LNCaP clone FGC (cell line): ENCODE results near the gene SEPTIN7.
A peak's percentile ranks its signal among the peaks of the same experiment; 100 is the strongest.

Experiments
- DNase-seq: peaks from one replicate; pipeline ENCODE4 v3.0.0-alpha.2; 2011; ENCODE audit warnings: low read depth
- H3K4me3 ChIP-seq: 2 replicates; pipeline ENCODE4 v1.5.1; 2011; ENCODE audit warnings: mild to moderate bottlenecking, low read depth, low read length, control low read depth
- TF ChIP-seq, protein P1 (sequence below): IDR thresholded peaks from 2 replicates; pipeline ENCODE4 v1.5.1; 2012; ENCODE audit warnings: mild to moderate bottlenecking; ENCODE audit not compliant: control insufficient read depth, insufficient read depth; ENCODE audit errors: extremely low read depth

SEPTIN7 gene

DNA sequence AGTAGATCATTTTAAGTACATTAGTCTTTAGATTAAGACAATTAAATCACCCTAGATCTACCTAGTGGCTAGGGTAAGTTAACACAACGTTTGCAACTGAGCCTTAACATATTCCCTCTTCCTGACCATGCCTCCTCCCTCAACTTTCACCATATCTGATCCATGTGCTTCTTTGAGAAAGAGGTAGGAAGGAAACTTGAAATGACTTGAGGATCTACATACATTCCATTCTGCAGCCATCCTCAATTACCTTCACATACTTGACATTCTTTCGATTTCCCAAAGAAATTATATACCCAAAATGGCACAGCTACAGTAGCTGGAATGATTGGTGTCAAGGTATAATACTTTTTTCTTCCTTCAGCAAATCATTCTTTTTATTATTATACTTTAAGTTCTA is 12.9 kb upstream of the SEPTIN7 start:
- H3K4me3 ChIP-seq = no peak overlapping the region
- TF ChIP-seq, protein P1, sequence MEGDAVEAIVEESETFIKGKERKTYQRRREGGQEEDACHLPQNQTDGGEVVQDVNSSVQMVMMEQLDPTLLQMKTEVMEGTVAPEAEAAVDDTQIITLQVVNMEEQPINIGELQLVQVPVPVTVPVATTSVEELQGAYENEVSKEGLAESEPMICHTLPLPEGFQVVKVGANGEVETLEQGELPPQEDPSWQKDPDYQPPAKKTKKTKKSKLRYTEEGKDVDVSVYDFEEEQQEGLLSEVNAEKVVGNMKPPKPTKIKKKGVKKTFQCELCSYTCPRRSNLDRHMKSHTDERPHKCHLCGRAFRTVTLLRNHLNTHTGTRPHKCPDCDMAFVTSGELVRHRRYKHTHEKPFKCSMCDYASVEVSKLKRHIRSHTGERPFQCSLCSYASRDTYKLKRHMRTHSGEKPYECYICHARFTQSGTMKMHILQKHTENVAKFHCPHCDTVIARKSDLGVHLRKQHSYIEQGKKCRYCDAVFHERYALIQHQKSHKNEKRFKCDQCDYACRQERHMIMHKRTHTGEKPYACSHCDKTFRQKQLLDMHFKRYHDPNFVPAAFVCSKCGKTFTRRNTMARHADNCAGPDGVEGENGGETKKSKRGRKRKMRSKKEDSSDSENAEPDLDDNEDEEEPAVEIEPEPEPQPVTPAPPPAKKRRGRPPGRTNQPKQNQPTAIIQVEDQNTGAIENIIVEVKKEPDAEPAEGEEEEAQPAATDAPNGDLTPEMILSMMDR = no peak
- no peak for DNase-seq

DNA sequence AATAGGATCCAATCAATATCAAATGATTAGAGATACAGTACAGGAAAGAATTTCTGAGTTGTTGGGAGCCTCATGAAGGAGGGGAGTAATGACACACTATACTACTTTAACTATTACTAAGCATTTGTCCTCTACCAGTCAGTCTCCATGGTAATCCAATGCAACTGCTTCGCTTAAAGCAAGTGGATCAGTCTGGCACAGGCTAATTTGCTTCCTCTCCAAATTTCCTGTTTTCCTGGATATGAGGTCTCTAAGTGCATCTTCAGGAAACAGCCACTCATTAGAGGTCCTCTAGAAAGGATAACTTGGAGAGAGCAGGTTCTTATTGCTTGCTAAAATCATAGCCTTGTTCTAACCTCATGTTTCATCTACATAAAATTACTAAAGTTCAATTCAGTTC is 8.4 kb upstream of the SEPTIN7 start:
- no peak overlapping the region for H3K4me3 ChIP-seq
- TF ChIP-seq, protein P1 = no peak
- no peak for DNase-seq

DNA sequence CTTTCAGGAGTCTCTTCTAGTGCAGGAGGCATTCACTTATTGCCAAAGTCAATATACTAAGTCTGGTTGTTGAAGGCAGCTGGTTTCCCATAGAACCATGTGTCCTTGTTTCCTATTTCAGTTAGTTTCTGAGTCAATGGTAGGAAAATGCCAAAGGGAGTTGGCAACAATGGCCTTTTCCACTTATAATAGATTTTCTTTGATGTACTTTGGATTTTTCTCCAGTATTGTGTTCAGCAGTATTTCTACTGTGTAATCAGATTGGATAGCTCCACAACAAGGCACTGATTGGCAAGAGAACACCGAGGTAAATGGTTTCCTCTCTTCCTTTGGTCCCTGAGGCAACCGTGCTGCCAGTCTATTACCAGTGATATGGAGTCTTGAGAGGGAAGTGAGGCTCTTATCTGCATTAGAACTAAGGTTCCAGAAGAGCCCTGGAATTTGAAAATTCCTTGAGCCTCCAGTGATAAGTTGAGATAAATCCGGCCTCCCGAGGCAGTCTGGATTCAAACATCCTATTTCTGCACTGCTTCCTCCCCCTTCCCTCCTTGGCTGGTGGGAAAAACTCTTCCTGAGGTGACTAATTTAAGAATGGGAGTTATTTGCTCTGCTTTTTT is 7.9 kb upstream of the SEPTIN7 start:
- no peak overlapping the region for H3K4me3 ChIP-seq
- TF ChIP-seq, protein P1 = no peak
- DNase-seq = no peak

DNA sequence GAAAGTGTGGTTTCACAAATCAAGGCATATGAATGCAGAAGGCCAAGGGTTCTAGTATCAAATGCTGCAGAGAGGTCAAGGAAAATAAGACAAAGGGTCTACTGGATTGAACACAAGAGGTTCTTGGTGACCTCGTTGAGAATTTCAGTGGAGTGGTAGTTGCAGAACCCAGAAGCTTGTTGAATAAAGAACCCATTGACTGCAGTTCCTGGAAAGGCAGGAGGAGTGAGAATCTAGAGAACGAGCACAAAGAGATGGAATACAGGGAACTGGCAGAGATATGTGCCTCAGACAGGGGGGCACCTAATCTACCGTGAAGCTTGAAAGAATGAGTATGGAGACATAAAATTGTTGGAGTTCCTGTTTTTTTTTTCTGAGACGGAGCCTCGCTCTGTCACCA is 3.5 kb upstream of the SEPTIN7 start:
- DNase-seq = no peak
- no peak overlapping the region for H3K4me3 ChIP-seq
- TF ChIP-seq, protein P1 = no peak

DNA sequence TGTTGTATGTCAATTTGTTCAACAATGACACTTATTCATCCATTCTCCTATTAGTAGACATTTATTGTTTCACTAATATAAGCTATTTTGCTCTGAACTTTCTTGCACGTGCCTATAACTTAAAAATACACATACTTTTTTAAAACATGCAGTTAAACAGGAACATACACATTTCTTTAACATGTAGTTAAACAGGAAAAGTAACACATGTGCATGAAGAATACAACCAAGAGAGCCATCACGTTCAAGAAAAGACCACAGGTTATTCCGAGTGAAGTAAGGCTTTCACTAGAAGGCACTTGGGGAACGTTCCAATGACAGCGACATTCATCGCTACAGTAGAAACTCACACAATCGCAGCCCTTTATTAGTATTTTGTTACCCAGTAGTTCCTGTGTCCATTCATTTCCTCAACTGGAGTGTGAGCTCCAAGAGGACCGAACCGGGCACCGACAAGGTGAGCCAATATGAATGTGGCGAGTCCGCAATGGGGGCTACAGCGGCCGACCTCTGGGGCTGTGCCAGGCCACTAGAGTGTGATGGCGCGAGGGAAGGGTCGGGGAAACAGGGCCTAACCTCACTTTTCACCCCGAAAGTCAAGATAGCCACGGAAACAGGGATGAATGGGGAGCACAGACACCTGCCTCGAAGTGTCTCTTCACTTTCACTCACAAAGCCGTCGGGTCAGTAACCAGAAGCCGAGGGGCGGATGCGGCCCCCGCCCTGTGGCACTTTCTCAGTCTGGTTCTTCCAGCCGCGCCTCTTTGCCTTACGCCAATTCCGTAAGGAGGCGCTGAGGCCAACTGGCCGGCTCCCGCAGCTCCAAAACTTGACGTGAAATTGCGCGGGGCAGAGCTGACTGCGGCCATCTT is 775 bp upstream of the SEPTIN7 start:
- peak overlapping the region; percentile 84 for H3K4me3 ChIP-seq
- TF ChIP-seq, protein P1 = no peak
- peak; percentile 62 for DNase-seq

DNA sequence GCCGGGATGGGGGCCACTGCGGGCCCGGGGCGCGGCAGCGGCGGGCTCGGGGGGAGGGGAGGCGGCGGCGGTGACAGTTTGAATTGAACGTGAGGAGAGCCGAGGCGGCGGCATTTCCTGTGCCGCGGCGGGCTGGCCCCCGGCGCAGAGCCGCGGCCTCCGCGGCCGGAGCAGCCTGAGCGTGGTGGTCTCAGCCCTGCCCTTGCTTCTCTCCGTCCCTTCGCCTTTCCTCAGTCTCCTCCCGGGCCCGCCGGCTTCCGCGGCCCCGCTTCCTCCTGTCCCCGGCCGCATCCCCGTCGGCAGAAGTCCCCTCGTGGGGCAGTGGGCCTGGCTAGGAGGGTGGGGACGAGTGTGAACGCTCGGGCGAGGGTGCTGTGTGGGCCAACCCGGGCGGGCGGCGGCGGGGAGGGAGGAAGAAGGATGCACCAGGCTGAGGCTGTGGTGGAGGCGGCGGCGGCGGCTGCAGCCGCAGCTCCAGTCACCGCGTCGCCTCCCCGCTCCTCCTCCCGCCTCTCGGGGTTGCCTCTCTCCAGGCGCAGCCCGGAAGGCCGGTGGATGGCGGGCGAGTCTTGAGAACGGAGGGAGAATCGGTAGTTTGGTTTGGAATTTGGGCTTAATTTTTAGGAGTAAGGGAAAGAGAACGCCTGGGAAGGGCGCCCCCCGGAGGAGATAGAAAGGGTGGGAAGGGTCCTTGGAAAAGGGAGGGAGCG is 690 bp downstream of the SEPTIN7 start:
- TF ChIP-seq, protein P1 = peak; percentile 45
- H3K4me3 ChIP-seq = peak overlapping the region; percentile 84
- DNase-seq = peak; percentile 4
